Measurements from ENCODE around the gene ENOPH1. TPM values are rescaled to one million over a fixed set of nuclear protein-coding genes. Genes with fewer than 3 reads are reported as not detected.
"Not testable (repeated sequence)": the region's sequence is repeated elsewhere in the genome, so short reads cannot be mapped to it uniquely, and the experiment has no call there.

Gene ENOPH1
- total RNA-seq, 1 donor from 2014 or later, result 16.0 TPM

DNA sequence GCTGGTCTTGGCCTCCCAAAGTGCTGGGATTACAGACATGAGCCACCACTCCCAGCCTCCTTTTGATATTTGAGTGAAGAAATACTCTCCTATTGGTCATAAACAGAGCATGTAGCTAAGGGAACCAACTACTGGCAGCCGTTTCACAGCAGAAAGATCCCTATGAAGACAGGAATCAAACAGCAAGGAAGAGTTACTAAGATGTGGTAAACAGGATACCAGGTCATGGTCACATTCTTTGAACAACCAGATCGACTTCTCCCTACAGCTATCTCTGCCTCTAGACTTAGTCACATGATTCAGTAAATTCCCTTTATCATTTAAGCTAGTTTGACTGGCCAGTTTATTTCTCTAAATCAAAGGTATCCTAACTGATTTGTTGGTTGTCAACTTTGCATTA, 47.6 kb upstream of the ENOPH1 start:
- H3K36me3 ChIP-seq, result no peaks in the 10 kb centered on the region
- H3K27me3 ChIP-seq, result no peaks in the 10 kb centered on the region
- no peak overlapping the region for H3K4me3 ChIP-seq
- H3K27ac ChIP-seq, result no peak overlapping the region
- DNase-seq (ENCODE audit: extremely low spot score in 2 of 2), result no peak
- TF ChIP-seq POLR2AphosphoS5 (IDR thresholded peaks at IDR 0.05; ENCODE audit: insufficient read depth in 1 of 2, low read depth in 1 of 2), result no peak
- TF ChIP-seq, protein P1, sequence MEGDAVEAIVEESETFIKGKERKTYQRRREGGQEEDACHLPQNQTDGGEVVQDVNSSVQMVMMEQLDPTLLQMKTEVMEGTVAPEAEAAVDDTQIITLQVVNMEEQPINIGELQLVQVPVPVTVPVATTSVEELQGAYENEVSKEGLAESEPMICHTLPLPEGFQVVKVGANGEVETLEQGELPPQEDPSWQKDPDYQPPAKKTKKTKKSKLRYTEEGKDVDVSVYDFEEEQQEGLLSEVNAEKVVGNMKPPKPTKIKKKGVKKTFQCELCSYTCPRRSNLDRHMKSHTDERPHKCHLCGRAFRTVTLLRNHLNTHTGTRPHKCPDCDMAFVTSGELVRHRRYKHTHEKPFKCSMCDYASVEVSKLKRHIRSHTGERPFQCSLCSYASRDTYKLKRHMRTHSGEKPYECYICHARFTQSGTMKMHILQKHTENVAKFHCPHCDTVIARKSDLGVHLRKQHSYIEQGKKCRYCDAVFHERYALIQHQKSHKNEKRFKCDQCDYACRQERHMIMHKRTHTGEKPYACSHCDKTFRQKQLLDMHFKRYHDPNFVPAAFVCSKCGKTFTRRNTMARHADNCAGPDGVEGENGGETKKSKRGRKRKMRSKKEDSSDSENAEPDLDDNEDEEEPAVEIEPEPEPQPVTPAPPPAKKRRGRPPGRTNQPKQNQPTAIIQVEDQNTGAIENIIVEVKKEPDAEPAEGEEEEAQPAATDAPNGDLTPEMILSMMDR (IDR thresholded peaks at IDR 0.05), result no peak
- TF ChIP-seq POLR2A (IDR thresholded peaks at IDR 0.05), result no peak
- no peaks in the 10 kb centered on the region for H3K9me3 ChIP-seq
- no peaks in the 10 kb centered on the region for H3K4me1 ChIP-seq
- intact Hi-C loops (cut with DNase I), result loop anchor here (2.0 kb wide), 1 partner anchor 42 kb away; no protein-coding TSS in a partner anchor

DNA sequence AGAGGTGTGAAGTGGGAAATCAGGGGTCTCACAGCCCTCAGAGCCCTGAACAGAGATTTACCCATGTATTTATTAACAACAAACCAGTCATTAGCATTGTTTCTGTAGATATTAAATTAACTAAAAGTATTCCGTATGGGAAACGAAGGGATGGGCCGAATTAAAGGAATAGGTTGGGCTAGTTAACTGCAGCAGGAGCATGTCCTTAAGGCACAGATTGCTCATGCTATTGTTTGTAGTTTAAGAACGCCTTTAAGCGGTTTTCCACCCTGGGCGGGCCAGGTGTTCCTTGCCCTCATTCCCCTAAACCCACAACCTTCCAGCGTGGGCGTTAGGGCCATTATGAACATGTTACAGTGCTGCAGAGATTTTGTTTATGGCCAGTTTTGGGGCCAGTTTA, 44.1 kb upstream of the ENOPH1 start:
- H3K9me3 ChIP-seq; H3K27me3 ChIP-seq; H3K36me3 ChIP-seq; intact Hi-C loops (cut with DNase I); H3K27ac ChIP-seq; H3K4me3 ChIP-seq; H3K4me1 ChIP-seq; DNase-seq (ENCODE audit: extremely low spot score in 2 of 2): not testable (repeated sequence)

DNA sequence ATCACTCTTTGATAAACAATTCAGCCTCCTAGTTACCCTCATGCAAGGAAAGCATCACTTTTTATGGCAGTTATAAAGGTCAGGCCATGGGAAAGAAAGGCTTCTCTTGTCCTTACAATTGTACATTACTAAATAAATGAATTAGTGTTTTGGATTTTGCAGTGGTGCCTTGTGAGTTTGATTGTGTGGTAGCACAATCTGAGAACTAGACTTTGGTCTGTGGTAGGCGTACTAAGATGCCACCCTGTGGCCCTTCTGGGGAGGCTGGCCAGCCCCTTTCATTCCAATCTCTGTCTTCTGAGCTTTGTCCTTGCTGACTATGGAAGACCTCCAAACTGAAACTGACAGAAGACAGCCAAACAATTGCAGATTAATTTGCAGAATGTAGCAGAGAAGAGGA, 42.0 kb upstream of the ENOPH1 start:
- DNase-seq (ENCODE audit: extremely low spot score in 2 of 2), result no peak
- TF ChIP-seq, protein P1 (IDR thresholded peaks at IDR 0.05), result no peak
- intact Hi-C loops (cut with DNase I), result no loop called here
- H3K27ac ChIP-seq, result no peak overlapping the region
- H3K4me1 ChIP-seq, result no peaks in the 10 kb centered on the region
- H3K27me3 ChIP-seq, result no peaks in the 10 kb centered on the region
- no peak overlapping the region for H3K4me3 ChIP-seq
- no peaks in the 10 kb centered on the region for H3K9me3 ChIP-seq
- no peaks in the 10 kb centered on the region for H3K36me3 ChIP-seq

DNA sequence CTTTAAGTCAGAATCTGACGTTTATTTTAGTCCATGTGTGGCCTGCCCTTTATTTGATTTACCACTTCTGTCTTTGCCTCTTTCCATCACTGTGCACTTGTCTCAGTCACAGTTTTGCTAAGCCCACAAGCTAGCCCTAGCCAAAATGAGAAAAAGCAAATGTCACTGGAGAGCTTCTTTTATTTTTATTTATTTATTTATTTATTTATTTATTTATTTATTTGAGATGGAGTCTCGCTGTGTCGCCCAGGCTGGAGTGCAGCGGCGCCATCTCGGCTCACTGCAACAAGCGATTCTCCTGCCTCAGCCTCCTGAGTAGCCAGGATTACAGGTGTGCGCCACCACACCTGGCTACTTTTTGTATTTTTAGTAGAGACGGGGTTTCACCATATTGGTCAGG, 40.3 kb upstream of the ENOPH1 start:
- H3K4me1 ChIP-seq; H3K4me3 ChIP-seq; H3K9me3 ChIP-seq; H3K27me3 ChIP-seq; H3K27ac ChIP-seq; intact Hi-C loops (cut with DNase I); H3K36me3 ChIP-seq; DNase-seq (ENCODE audit: extremely low spot score in 2 of 2): not testable (repeated sequence)

DNA sequence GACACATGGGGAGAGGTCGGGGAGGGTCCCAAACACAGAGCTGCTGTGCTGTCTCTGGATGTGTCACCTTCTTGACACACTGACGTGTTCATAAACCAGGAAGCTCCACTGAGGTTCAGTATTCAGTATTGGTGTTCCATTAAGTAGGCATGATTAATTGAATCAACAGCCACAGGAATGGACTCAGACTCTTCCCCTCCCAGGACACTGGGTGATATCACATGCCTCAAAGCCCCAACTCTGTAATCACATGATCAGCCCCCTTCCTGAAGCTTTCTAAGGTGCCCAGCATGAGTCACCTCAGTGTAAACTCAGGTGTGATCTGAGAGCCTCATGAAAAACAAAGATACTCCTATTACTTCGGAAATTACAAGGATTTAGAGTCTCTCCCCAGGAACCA, 35.5 kb upstream of the ENOPH1 start:
- no peak overlapping the region for H3K4me3 ChIP-seq
- H3K36me3 ChIP-seq, result no peaks in the 10 kb centered on the region
- DNase-seq (ENCODE audit: extremely low spot score in 2 of 2), result no peak
- intact Hi-C loops (cut with DNase I), result no loop called here
- H3K27ac ChIP-seq, result no peak overlapping the region
- no peak for TF ChIP-seq POLR2AphosphoS5 (IDR thresholded peaks at IDR 0.05; ENCODE audit: insufficient read depth in 1 of 2, low read depth in 1 of 2)
- TF ChIP-seq, protein P1 (IDR thresholded peaks at IDR 0.05), result no peak
- TF ChIP-seq POLR2A (IDR thresholded peaks at IDR 0.05), result no peak
- H3K4me1 ChIP-seq, result no peaks in the 10 kb centered on the region
- no peaks in the 10 kb centered on the region for H3K9me3 ChIP-seq
- H3K27me3 ChIP-seq, result no peaks in the 10 kb centered on the region

DNA sequence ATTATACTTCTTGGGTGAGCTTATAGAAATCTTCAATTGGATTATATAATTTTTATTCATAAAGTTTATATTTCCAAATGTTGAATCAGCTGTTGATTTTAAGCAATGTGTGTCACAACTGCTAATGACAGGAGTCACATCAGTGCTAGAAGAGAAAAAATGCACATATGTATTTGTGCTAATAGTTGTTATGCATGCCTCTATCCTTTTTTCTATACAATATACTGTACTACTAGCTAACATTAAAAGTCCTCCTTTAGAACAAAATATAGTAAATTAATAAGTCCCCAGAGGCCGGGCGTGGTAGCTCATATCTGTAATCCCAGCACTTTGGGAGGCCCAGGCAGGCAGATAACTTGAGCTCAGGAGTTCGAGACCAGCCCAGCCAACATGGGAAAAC, 32.9 kb upstream of the ENOPH1 start:
- Histone ChIP-seq H3K4me3 (no peak overlapping the region), H3K4me1 (no peaks in the 10 kb centered on the region), H3K27me3 (no peaks in the 10 kb centered on the region), H3K36me3 (no peaks in the 10 kb centered on the region), H3K27ac (no peak overlapping the region), H3K9me3 (no peaks in the 10 kb centered on the region)
- intact Hi-C loops (cut with DNase I), result no loop called here
- DNase-seq (ENCODE audit: extremely low spot score in 2 of 2), result no peak
- TF ChIP-seq POLR2A (IDR thresholded peaks at IDR 0.05) (no peak), POLR2AphosphoS5 (IDR thresholded peaks at IDR 0.05; ENCODE audit: insufficient read depth in 1 of 2, low read depth in 1 of 2) (no peak)
- TF ChIP-seq, protein P1 (IDR thresholded peaks at IDR 0.05), result no peak
